ENCODE results near the gene FAM124A. TPM values are rescaled to one million over a fixed set of nuclear protein-coding genes. Genes with fewer than 3 reads are reported as not detected.

FAM124A gene
- total RNA-seq, 3 donors from 2014 or later (not counting 1 experiment from before 2014, with no cell fraction given), result not detected

GRCh38 chr13:51230477-51231105 is 8.4 kb downstream of the FAM124A start:
- Mint-ChIP-seq H3K27me3 (ENCODE audit: low read depth in 2 of 2) (peaks cover 30 to 55% of the 10 kb centered on the region in 2 donors), H3K9me3 (no peaks in the 10 kb centered on the region), H3K4me1 (no peaks in the 10 kb centered on the region), H3K36me3 (no peaks in the 10 kb centered on the region), H3K4me3 (no peak overlapping the region), H3K27ac (no peak overlapping the region)
- 41% methylated on average over 8 of the region's 8 CpGs for WGBS (ENCODE audit: insufficient coverage)
- intact Hi-C loops (cut with micrococcal nuclease), result no loop called here
- no peak overlapping the region for H3K4me3 ChIP-seq (ENCODE audit: low read length)
- H3K4me1 ChIP-seq (ENCODE audit: control insufficient read depth, insufficient read depth, low read length), result no peaks in the 10 kb centered on the region
- H3K27ac ChIP-seq (ENCODE audit: low read length), result no peak overlapping the region
- ATAC-seq (no peak), DNase-seq (no peak)
- no peak for TF ChIP-seq CTCF (IDR thresholded peaks at IDR 0.05)
- H3K27me3 ChIP-seq (ENCODE audit: control insufficient read depth, insufficient read depth, low read length), result peaks cover 6% of the 10 kb centered on the region
- no peaks in the 10 kb centered on the region for H3K36me3 ChIP-seq (ENCODE audit: control insufficient read depth, insufficient read depth, low read length)
- no peaks in the 10 kb centered on the region for H3K9me3 ChIP-seq (ENCODE audit: control insufficient read depth, insufficient read depth, low read length)

- no peak overlapping the region for H3K27ac ChIP-seq (ENCODE audit: low read length)
- TF ChIP-seq CTCF (IDR thresholded peaks at IDR 0.05), result no peak
- no peaks in the 10 kb centered on the region for H3K36me3 ChIP-seq (ENCODE audit: control insufficient read depth, insufficient read depth, low read length)
- no peak overlapping the region for H3K27ac Mint-ChIP-seq
- H3K4me3 ChIP-seq (ENCODE audit: low read length), result no peak overlapping the region
- ATAC-seq (no peak), DNase-seq (no peak)
- 97% methylated on average over 1 of the region's 2 CpGs for WGBS (ENCODE audit: insufficient coverage)
- no peaks in the 10 kb centered on the region for H3K9me3 Mint-ChIP-seq
- intact Hi-C loops (cut with micrococcal nuclease), result no loop called here
- no peaks in the 10 kb centered on the region for H3K9me3 ChIP-seq (ENCODE audit: control insufficient read depth, insufficient read depth, low read length)
- no peaks in the 10 kb centered on the region for H3K4me1 Mint-ChIP-seq
- no peaks in the 10 kb centered on the region for H3K36me3 Mint-ChIP-seq
- peaks cover 31 to 56% of the 10 kb centered on the region in 2 donors for H3K27me3 Mint-ChIP-seq (ENCODE audit: low read depth in 2 of 2)
- peaks cover 6% of the 10 kb centered on the region for H3K27me3 ChIP-seq (ENCODE audit: control insufficient read depth, insufficient read depth, low read length)
- H3K4me3 Mint-ChIP-seq, result no peak overlapping the region
- no peaks in the 10 kb centered on the region for H3K4me1 ChIP-seq (ENCODE audit: control insufficient read depth, insufficient read depth, low read length)
These were observed 9.3 kb downstream of the FAM124A start for GRCh38 chr13:51231456-51231855.

- Histone ChIP-seq H3K36me3 (ENCODE audit: control insufficient read depth, insufficient read depth, low read length) (no peaks in the 10 kb centered on the region), H3K27ac (ENCODE audit: low read length) (no peak overlapping the region), H3K4me1 (ENCODE audit: control insufficient read depth, insufficient read depth, low read length) (no peaks in the 10 kb centered on the region), H3K27me3 (ENCODE audit: control insufficient read depth, insufficient read depth, low read length) (peaks cover 2% of the 10 kb centered on the region), H3K9me3 (ENCODE audit: control insufficient read depth, insufficient read depth, low read length) (no peaks in the 10 kb centered on the region), H3K4me3 (ENCODE audit: low read length) (no peak overlapping the region)
- Mint-ChIP-seq H3K27me3 (ENCODE audit: low read depth in 2 of 2) (peaks cover 30 to 62% of the 10 kb centered on the region in 2 donors), H3K36me3 (no peaks in the 10 kb centered on the region), H3K4me3 (no peak overlapping the region), H3K4me1 (peaks cover 1 to 6% of the 10 kb centered on the region in 2 donors), H3K27ac (no peak overlapping the region), H3K9me3 (no peaks in the 10 kb centered on the region)
- DNase-seq, result no peak
- intact Hi-C loops (cut with micrococcal nuclease), result no loop called here
- no peak for TF ChIP-seq CTCF (IDR thresholded peaks at IDR 0.05)
- no peak for ATAC-seq
These were observed 10.1 kb downstream of the FAM124A start for GRCh38 chr13:51232328-51232727.

Measured in natural killer cell (primary cell).